SK-MEL-5 (cell line): Measurements from ENCODE around the gene ST8SIA4. TPM values are rescaled to one million over a fixed set of nuclear protein-coding genes. Genes with fewer than 3 reads are reported as not detected.

Experiments used
- DNase-seq: peaks from one replicate; pipeline ENCODE4 v3.0.0-alpha.2; 2016; ENCODE audit warnings: low read depth, low spot score
- in situ Hi-C: cut with HindIII; loops from 2 replicates; pipeline ENCODE4 v1.10.0; 2016; ENCODE audit warnings: low sequenced_read_pairs, high pct_unique_total_duplicates, low pct_unique_long_range_greater_than_20kb
- small RNA-seq, 2 experiments: library from RNA; depleted of rRNA; stranded (forward); fragments of <200 nt; gene quantifications; one replicate each; pipeline ENCODE3, GENCODE V24; 2014
- total RNA-seq: library from RNA; depleted of rRNA; stranded (reverse); fragments of >200 nt; shearing (Covaris generic); gene quantifications from 2 replicates; pipeline ENCODE4 v1.2.3, GENCODE V29; 2014

The ST8SIA4 gene
- total RNA-seq, 1 experiment from 2014 or later = 2.1 TPM

- in situ Hi-C loops = no loop called here
- no peak for DNase-seq
Observed at GRCh38 chr5:100771181-100771580, 131.9 kb downstream of the ST8SIA4 start.

GRCh38 chr5:100768221-100768620, 134.9 kb downstream of the ST8SIA4 start:
- in situ Hi-C loops = no loop called here
- no peak for DNase-seq

GRCh38 chr5:100762995-100763394, 140.1 kb downstream of the ST8SIA4 start:
- DNase-seq = no peak
- in situ Hi-C loops = no loop called here

- in situ Hi-C loops = no loop called here
- no peak for DNase-seq
Observed at GRCh38 chr5:100762108-100762507, 141.0 kb downstream of the ST8SIA4 start.

- no peak for DNase-seq
- in situ Hi-C loops = no loop called here
Observed at GRCh38 chr5:100761192-100761591, 141.9 kb downstream of the ST8SIA4 start.

- DNase-seq = no peak
- in situ Hi-C loops = no loop called here
Observed at GRCh38 chr5:100760688-100761087, 142.4 kb downstream of the ST8SIA4 start.

GRCh38 chr5:100758780-100759179, 144.3 kb downstream of the ST8SIA4 start:
- DNase-seq = no peak
- in situ Hi-C loops = no loop called here

- no peak for DNase-seq
- in situ Hi-C loops = no loop called here
Observed at GRCh38 chr5:100758306-100758705, 144.8 kb downstream of the ST8SIA4 start.

- DNase-seq = no peak
- in situ Hi-C loops = no loop called here
Observed at GRCh38 chr5:100757618-100758017, 145.5 kb downstream of the ST8SIA4 start.

Small RNA genes lying within 50 kb of the gene (small RNA-seq; reads per million reads assigned to genes)
- 0 reads per million in 2 experiments for gene MIR548P
